H9 (cell line): ENCODE data around the gene MYO7A. TPM values are rescaled to one million over a fixed set of nuclear protein-coding genes. Genes with fewer than 3 reads are reported as not detected.

Source experiments
- DNase-seq: peaks from one replicate; pipeline ENCODE4 v3.0.0-alpha.2; 2017
- H2AFZ ChIP-seq: one replicate; pipeline ENCODE4 v1.6.1; 2013; ENCODE audit warnings: mild to moderate bottlenecking, low read length, control low read depth, moderate library complexity
- H2AK5ac ChIP-seq: 2 replicates; pipeline ENCODE4 v1.6.1; 2013; ENCODE audit warnings: low read length, control low read depth, mixed read lengths; ENCODE audit not compliant: insufficient read length
- H2BK120ac ChIP-seq: one replicate; pipeline ENCODE4 v1.6.1; 2013; ENCODE audit warnings: low read depth, mild to moderate bottlenecking, low read length, control low read depth, inconsistent platforms; ENCODE audit not compliant: poor library complexity, severe bottlenecking
- H2BK12ac ChIP-seq: 2 replicates; pipeline ENCODE4 v1.6.1; 2013; ENCODE audit warnings: low read length, control low read depth, mixed read lengths, low read depth; ENCODE audit not compliant: insufficient read length
- H2BK15ac ChIP-seq: 2 replicates; pipeline ENCODE4 v1.6.1; 2013; ENCODE audit warnings: low read depth, low read length, control low read depth
- H2BK20ac ChIP-seq: one replicate; pipeline ENCODE4 v1.6.1; 2013; ENCODE audit warnings: low read depth, mild to moderate bottlenecking, low read length, control low read depth, inconsistent platforms; ENCODE audit not compliant: poor library complexity, severe bottlenecking
- H2BK5ac ChIP-seq: 2 replicates; pipeline ENCODE4 v1.6.1; 2013; ENCODE audit warnings: low read length, control low read depth, mixed read lengths; ENCODE audit not compliant: insufficient read length
- H3K14ac ChIP-seq: 2 replicates; pipeline ENCODE4 v1.6.1; 2013; ENCODE audit warnings: low read length, control low read depth; ENCODE audit not compliant: insufficient read depth
- H3K18ac ChIP-seq: 2 replicates; pipeline ENCODE4 v1.6.1; 2013; ENCODE audit warnings: low read depth, mild to moderate bottlenecking, mixed read lengths, low read length, control low read depth; ENCODE audit not compliant: insufficient read length
- H3K23ac ChIP-seq: 2 replicates; pipeline ENCODE4 v1.6.1; 2013; ENCODE audit warnings: low read length, control low read depth, mixed read lengths, low read depth; ENCODE audit not compliant: insufficient read length
- H3K23me2 ChIP-seq: 2 replicates; pipeline ENCODE4 v1.6.1; 2013; ENCODE audit warnings: low read depth, mild to moderate bottlenecking, mixed read lengths, low read length, control low read depth; ENCODE audit not compliant: insufficient read length, poor library complexity, severe bottlenecking
- H3K27ac ChIP-seq: 2 replicates; pipeline ENCODE4 v1.5.1; 2013; ENCODE audit warnings: low read length, control low read depth, mixed read lengths, low read depth; ENCODE audit not compliant: insufficient read length
- H3K27me3 ChIP-seq: 2 replicates; pipeline ENCODE4 v1.6.1; 2013; ENCODE audit warnings: low read length, control low read depth, inconsistent platforms; ENCODE audit not compliant: insufficient read depth
- H3K4ac ChIP-seq: 2 replicates; pipeline ENCODE4 v1.6.1; 2013; ENCODE audit warnings: low read depth, mild to moderate bottlenecking, control low read depth, inconsistent platforms, low read length, moderate library complexity
- H3K4me1 ChIP-seq: 2 replicates; pipeline ENCODE4 v1.6.1; 2013; ENCODE audit warnings: low read length, control low read depth, inconsistent platforms; ENCODE audit not compliant: insufficient read depth
- H3K4me2 ChIP-seq: 2 replicates; pipeline ENCODE4 v1.6.1; 2013; ENCODE audit warnings: low read length, control low read depth, mixed read lengths; ENCODE audit not compliant: insufficient read length, insufficient read depth
- H3K56ac ChIP-seq: 2 replicates; pipeline ENCODE4 v1.6.1; 2013; ENCODE audit warnings: low read depth, mild to moderate bottlenecking, mixed read lengths, low read length, control low read depth; ENCODE audit not compliant: insufficient read length
- H3K79me1 ChIP-seq: 2 replicates; pipeline ENCODE4 v1.6.1; 2013; ENCODE audit warnings: low read depth, mild to moderate bottlenecking, moderate library complexity, low read length, control low read depth, inconsistent platforms; ENCODE audit not compliant: insufficient read depth, poor library complexity, severe bottlenecking
- H3K79me2 ChIP-seq: 2 replicates; pipeline ENCODE4 v1.6.1; 2013; ENCODE audit warnings: low read length, control low read depth, inconsistent platforms; ENCODE audit not compliant: insufficient read depth
- H3K9ac ChIP-seq: 2 replicates; pipeline ENCODE4 v1.6.1; 2013; ENCODE audit warnings: low read length, control low read depth, mixed read lengths; ENCODE audit not compliant: insufficient read length; ENCODE audit errors: extremely low read depth
- H3K9me3 ChIP-seq: one replicate; pipeline ENCODE4 v1.6.1; 2013; ENCODE audit warnings: low read depth, low read length, inconsistent platforms; ENCODE audit not compliant: control insufficient read depth
- H3T11ph ChIP-seq: one replicate; pipeline ENCODE4 v1.6.1; 2013; ENCODE audit warnings: mild to moderate bottlenecking, low read length, control low read depth, inconsistent platforms
- H4K20me1 ChIP-seq: one replicate; pipeline ENCODE4 v1.6.1; 2013; ENCODE audit not compliant: control insufficient read depth, insufficient read length, insufficient read depth
- H4K5ac ChIP-seq: 2 replicates; pipeline ENCODE4 v1.6.1; 2013; ENCODE audit warnings: low read depth, mild to moderate bottlenecking, mixed read lengths, low read length, control low read depth; ENCODE audit not compliant: insufficient read length
- H4K8ac ChIP-seq: replicated peaks from 2 replicates; pipeline ENCODE4 v1.6.1; 2013; ENCODE audit warnings: low read length, control low read depth, mixed read lengths, low read depth; ENCODE audit not compliant: insufficient read length
- H4K91ac ChIP-seq: 2 replicates; pipeline ENCODE4 v1.6.1; 2013; ENCODE audit warnings: low read depth, mild to moderate bottlenecking, moderate library complexity, mixed read lengths, low read length, control low read depth; ENCODE audit not compliant: insufficient read length
- H3K27ac Mint-ChIP-seq, 3 experiments: 2 replicates in 2 of 3; 3 replicates in 1 of 3; pipeline ENCODE4 v1.8.0; 2020 to 2021; ENCODE audit warnings: mixed read lengths in 3 of 3, mild to moderate bottlenecking in 1 of 3, moderate library complexity in 1 of 3
- H3K27me3 Mint-ChIP-seq: 2 replicates; pipeline ENCODE4 v1.8.0; 2021; ENCODE audit warnings: low read depth, mild to moderate bottlenecking, moderate library complexity, mixed read lengths
- H3K36me3 Mint-ChIP-seq, 3 experiments: 2 replicates in 2 of 3; 3 replicates in 1 of 3; pipeline ENCODE4 v1.8.0; 2020 to 2021; ENCODE audit warnings: low read depth in 3 of 3, mixed read lengths in 3 of 3; ENCODE audit not compliant: insufficient read depth in 1 of 3
- H3K4me1 Mint-ChIP-seq, 2 experiments: 2 replicates each; pipeline ENCODE4 v1.8.0; 2020; ENCODE audit warnings: mixed read lengths in 2 of 2
- H3K4me3 Mint-ChIP-seq, 2 experiments: 2 replicates in 1 of 2; 3 replicates in 1 of 2; pipeline ENCODE4 v1.8.0; 2020 to 2021; ENCODE audit warnings: mild to moderate bottlenecking in 2 of 2, mixed read lengths in 2 of 2, moderate library complexity in 1 of 2
- H3K9me3 Mint-ChIP-seq, 2 experiments: 2 replicates in 1 of 2; 3 replicates in 1 of 2; pipeline ENCODE4 v1.8.0; 2020; ENCODE audit warnings: mild to moderate bottlenecking in 2 of 2, mixed read lengths in 2 of 2, moderate library complexity in 1 of 2
- WGBS: extraction: QIAGEN DNeasy Blood & Tissue Kit; methylation state at CpG from one replicate; pipeline ENCODE4 v1.1.7; 2013; ENCODE audit warnings: missing lambda C conversion rate, low lambda C conversion rate, mixed read lengths; ENCODE audit not compliant: insufficient read length; ENCODE audit errors: extremely low coverage; 5-methylcytosine and 5-hydroxymethylcytosine counted together
- total RNA-seq: library from RNA; stranded (reverse); gene quantifications from 2 replicates; pipeline ENCODE4 v1.2.1, GENCODE V29; 2021
- TF ChIP-seq, protein P1 (sequence below): fragments of 200-600 bp; sonication (generic); conservative IDR thresholded peaks from 3 replicates; pipeline ENCODE4 v1.8.0; 2021; ENCODE audit warnings: antibody characterized with exemption, mild to moderate bottlenecking

The MYO7A gene
- total RNA-seq, 1 experiment from 2014 or later, result 1.6 TPM

DNA sequence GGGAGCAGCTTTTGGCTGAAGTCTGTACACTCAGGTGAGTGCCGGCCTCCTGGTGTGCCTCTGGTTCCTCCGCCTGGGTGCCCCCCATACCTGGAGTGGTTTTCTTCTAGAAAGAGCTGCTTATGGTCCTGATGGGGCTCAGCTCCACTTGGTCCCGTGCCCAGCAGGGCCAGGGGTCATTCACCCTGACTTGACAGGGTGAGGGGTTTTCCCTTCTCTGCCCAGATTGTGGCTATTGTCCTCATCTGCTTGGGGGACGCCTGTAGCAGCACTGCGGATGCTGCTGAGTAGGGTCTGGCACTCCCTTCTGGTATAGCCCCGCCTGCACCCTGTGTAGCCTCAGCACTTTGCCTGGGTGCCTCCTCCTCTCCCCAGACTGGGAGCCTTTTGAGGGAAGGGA lies 17.2 kb upstream of the MYO7A start:
- no peak overlapping the region for H2AK5ac ChIP-seq
- no peaks in the 10 kb centered on the region for H3K9me3 ChIP-seq
- H3K18ac ChIP-seq, result no peak overlapping the region
- H2BK5ac ChIP-seq, result no peak overlapping the region
- no peaks in the 10 kb centered on the region for H3K9me3 Mint-ChIP-seq
- H3K9ac ChIP-seq, result no peak overlapping the region
- no peak overlapping the region for H2BK120ac ChIP-seq
- H3T11ph ChIP-seq, result no peak overlapping the region
- H3K79me1 ChIP-seq, result no peaks in the 10 kb centered on the region
- H2BK20ac ChIP-seq, result no peak overlapping the region
- no peaks in the 10 kb centered on the region for H3K4me1 ChIP-seq
- no peaks in the 10 kb centered on the region; a peak in 1 of 7 replicates for H3K36me3 Mint-ChIP-seq
- H4K8ac ChIP-seq, result no peak overlapping the region
- no peaks in the 10 kb centered on the region for H3K27me3 ChIP-seq
- H3K56ac ChIP-seq, result no peak overlapping the region
- no peak overlapping the region for H3K4me3 Mint-ChIP-seq
- H4K5ac ChIP-seq, result no peak overlapping the region
- H3K4ac ChIP-seq, result no peak overlapping the region
- H3K23me2 ChIP-seq, result no peaks in the 10 kb centered on the region
- no peak overlapping the region for H3K23ac ChIP-seq
- no peaks in the 10 kb centered on the region; the same call in 1 of the 2 replicates for H3K27me3 Mint-ChIP-seq
- no peak overlapping the region for H4K91ac ChIP-seq
- no peak overlapping the region for H2BK15ac ChIP-seq
- DNase-seq, result no peak
- H2AFZ ChIP-seq, result no peak overlapping the region
- H3K27ac ChIP-seq, result no peak overlapping the region
- no peak overlapping the region for H2BK12ac ChIP-seq
- H3K27ac Mint-ChIP-seq, result no peak overlapping the region
- TF ChIP-seq, protein P1, sequence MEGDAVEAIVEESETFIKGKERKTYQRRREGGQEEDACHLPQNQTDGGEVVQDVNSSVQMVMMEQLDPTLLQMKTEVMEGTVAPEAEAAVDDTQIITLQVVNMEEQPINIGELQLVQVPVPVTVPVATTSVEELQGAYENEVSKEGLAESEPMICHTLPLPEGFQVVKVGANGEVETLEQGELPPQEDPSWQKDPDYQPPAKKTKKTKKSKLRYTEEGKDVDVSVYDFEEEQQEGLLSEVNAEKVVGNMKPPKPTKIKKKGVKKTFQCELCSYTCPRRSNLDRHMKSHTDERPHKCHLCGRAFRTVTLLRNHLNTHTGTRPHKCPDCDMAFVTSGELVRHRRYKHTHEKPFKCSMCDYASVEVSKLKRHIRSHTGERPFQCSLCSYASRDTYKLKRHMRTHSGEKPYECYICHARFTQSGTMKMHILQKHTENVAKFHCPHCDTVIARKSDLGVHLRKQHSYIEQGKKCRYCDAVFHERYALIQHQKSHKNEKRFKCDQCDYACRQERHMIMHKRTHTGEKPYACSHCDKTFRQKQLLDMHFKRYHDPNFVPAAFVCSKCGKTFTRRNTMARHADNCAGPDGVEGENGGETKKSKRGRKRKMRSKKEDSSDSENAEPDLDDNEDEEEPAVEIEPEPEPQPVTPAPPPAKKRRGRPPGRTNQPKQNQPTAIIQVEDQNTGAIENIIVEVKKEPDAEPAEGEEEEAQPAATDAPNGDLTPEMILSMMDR, result no peak
- no peaks in the 10 kb centered on the region for H4K20me1 ChIP-seq
- no peak overlapping the region for H3K4me2 ChIP-seq
- WGBS, result no CpG with 5 or more reads among the region's 6 CpGs
- no peak overlapping the region for H3K14ac ChIP-seq
- H3K79me2 ChIP-seq, result no peaks in the 10 kb centered on the region
- H3K4me1 Mint-ChIP-seq, result peaks cover 5 to 8% of the 10 kb centered on the region in 2 experiments
